ENCODE measurements around the gene NUDT12. TPM values are rescaled to one million over a fixed set of nuclear protein-coding genes. Genes with fewer than 3 reads are reported as not detected.
A peak's percentile ranks its signal among the peaks of the same experiment; 100 is the strongest.

The NUDT12 gene
- total RNA-seq, 2 donors from 2014 or later = 15.3 to 24.5 TPM

DNA sequence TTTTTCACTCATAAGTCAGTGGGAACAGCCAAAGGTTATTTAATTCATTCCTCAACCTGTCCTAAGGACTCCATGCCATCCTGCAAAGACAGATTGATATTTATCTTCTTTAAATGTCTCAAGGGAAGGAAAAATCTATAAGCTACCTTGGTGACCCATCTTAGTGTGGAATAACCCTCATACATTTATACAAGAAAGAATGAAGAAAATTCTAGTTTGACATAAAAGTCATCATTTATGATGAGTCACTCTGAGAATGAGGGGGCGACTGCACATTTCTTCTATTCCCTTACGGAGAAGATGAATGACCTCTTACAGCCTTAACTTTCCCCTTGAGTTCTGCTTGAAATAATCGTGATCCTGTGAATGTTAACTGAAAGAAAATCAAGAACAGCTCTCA is 26.8 kb upstream of the NUDT12 start:
- TF ChIP-seq, protein P1, sequence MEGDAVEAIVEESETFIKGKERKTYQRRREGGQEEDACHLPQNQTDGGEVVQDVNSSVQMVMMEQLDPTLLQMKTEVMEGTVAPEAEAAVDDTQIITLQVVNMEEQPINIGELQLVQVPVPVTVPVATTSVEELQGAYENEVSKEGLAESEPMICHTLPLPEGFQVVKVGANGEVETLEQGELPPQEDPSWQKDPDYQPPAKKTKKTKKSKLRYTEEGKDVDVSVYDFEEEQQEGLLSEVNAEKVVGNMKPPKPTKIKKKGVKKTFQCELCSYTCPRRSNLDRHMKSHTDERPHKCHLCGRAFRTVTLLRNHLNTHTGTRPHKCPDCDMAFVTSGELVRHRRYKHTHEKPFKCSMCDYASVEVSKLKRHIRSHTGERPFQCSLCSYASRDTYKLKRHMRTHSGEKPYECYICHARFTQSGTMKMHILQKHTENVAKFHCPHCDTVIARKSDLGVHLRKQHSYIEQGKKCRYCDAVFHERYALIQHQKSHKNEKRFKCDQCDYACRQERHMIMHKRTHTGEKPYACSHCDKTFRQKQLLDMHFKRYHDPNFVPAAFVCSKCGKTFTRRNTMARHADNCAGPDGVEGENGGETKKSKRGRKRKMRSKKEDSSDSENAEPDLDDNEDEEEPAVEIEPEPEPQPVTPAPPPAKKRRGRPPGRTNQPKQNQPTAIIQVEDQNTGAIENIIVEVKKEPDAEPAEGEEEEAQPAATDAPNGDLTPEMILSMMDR (conservative IDR thresholded peaks at IDR 0.05) = no peak
- H3K27ac Mint-ChIP-seq = no peak overlapping the region
- Histone ChIP-seq H3K4me3 (ENCODE audit: low read length) (no peak overlapping the region), H3K9ac (ENCODE audit: extremely low read depth, low read length, poor library complexity, severe bottlenecking) (no peak overlapping the region), H3K27ac (ENCODE audit: low read depth, low read length) (no peak overlapping the region), H3K4me1 (ENCODE audit: control insufficient read depth, insufficient read depth, low read length) (no peaks in the 10 kb centered on the region), H3K9me3 (ENCODE audit: control insufficient read depth, low read length) (no peaks in the 10 kb centered on the region), H3K36me3 (ENCODE audit: control insufficient read depth, insufficient read depth, low read length) (no peaks in the 10 kb centered on the region), H3K27me3 (ENCODE audit: control insufficient read depth, insufficient read depth, low read length, poor library complexity, severe bottlenecking) (no peaks in the 10 kb centered on the region)
- 94% methylated on average over 3 of the region's 3 CpGs; no CpG with 5 or more reads in 1 of the 2 experiments for WGBS, 2 experiments (ENCODE audit: insufficient coverage in 1 of 2, insufficient read length in 1 of 2)
- H3K27me3 Mint-ChIP-seq (ENCODE audit: insufficient read depth) = no peaks in the 10 kb centered on the region
- no peak for DNase-seq
- no peaks in the 10 kb centered on the region for H3K36me3 Mint-ChIP-seq (ENCODE audit: low read depth)
- H3K4me1 Mint-ChIP-seq = no peaks in the 10 kb centered on the region
- H3K9me3 Mint-ChIP-seq = no peaks in the 10 kb centered on the region
- H3K4me3 Mint-ChIP-seq = no peak overlapping the region

DNA sequence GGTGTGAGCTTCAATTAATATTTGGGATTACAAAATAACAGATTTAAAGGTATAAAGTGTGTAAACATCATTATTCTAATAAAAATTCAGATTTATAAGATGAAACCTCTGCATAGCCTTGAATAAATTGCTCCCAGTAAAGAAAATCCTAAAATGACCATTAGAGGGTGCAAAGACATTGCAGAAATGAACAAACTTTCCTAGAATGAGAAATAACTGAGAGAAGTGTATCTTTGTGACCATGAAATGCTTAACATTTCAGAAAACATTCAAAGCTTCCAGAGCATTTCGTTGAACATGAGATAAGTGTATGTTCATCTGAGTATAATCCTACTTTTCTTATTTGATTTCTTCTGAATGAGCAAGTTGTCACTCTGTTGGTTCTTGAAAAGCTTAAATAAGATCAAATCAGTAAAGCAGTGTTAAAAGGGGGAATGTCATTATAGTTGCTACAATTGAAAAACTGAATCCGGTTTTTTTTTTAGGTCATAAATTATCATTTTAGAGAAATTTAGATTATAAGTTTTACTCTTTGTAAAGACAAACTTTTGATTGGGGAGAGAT is 24.7 kb upstream of the NUDT12 start:
- 80% methylated on average over 2 of the region's 2 CpGs; no CpG with 5 or more reads in 1 of the 2 experiments for WGBS, 2 experiments (ENCODE audit: insufficient coverage in 1 of 2, insufficient read length in 1 of 2)
- H3K9me3 ChIP-seq (ENCODE audit: control insufficient read depth, low read length) = no peaks in the 10 kb centered on the region
- no peaks in the 10 kb centered on the region for H3K36me3 ChIP-seq (ENCODE audit: control insufficient read depth, insufficient read depth, low read length)
- H3K9ac ChIP-seq (ENCODE audit: extremely low read depth, low read length, poor library complexity, severe bottlenecking) = no peak overlapping the region
- H3K4me3 ChIP-seq (ENCODE audit: low read length) = no peak overlapping the region
- Mint-ChIP-seq H3K4me1 (peaks cover 4% of the 10 kb centered on the region), H3K4me3 (no peak overlapping the region), H3K27me3 (ENCODE audit: insufficient read depth) (no peaks in the 10 kb centered on the region), H3K27ac (no peak overlapping the region), H3K9me3 (no peaks in the 10 kb centered on the region), H3K36me3 (ENCODE audit: low read depth) (no peaks in the 10 kb centered on the region)
- H3K27ac ChIP-seq (ENCODE audit: low read depth, low read length) = no peak overlapping the region
- no peaks in the 10 kb centered on the region for H3K27me3 ChIP-seq (ENCODE audit: control insufficient read depth, insufficient read depth, low read length, poor library complexity, severe bottlenecking)
- H3K4me1 ChIP-seq (ENCODE audit: control insufficient read depth, insufficient read depth, low read length) = no peaks in the 10 kb centered on the region
- no peak for DNase-seq
- TF ChIP-seq, protein P1 (conservative IDR thresholded peaks at IDR 0.05) = peak; percentile 73

DNA sequence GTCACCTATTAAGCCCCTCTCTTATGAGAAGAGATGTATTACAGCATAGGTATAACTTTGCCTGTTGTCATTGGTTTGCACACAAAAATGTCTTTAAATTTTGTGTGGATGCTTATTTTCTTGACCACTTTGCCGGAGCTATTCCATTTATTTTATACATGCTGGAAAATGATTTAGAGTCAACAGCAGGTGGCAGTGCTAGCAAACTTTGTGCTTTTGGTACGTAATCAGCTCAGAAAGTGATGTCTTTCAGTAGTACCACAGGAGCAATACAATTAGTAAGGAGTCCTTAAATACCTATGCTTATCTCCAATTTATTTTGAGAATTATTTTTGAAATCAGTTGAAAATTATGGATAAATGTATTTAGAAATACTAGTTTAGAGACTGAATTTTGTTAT is 19.8 kb upstream of the NUDT12 start:
- Mint-ChIP-seq H3K9me3 (no peaks in the 10 kb centered on the region), H3K4me3 (no peak overlapping the region), H3K36me3 (ENCODE audit: low read depth) (no peaks in the 10 kb centered on the region), H3K4me1 (peaks cover 4% of the 10 kb centered on the region), H3K27me3 (ENCODE audit: insufficient read depth) (no peaks in the 10 kb centered on the region), H3K27ac (no peak overlapping the region)
- Histone ChIP-seq H3K9ac (ENCODE audit: extremely low read depth, low read length, poor library complexity, severe bottlenecking) (no peak overlapping the region), H3K27ac (ENCODE audit: low read depth, low read length) (no peak overlapping the region), H3K9me3 (ENCODE audit: control insufficient read depth, low read length) (no peaks in the 10 kb centered on the region), H3K36me3 (ENCODE audit: control insufficient read depth, insufficient read depth, low read length) (no peaks in the 10 kb centered on the region), H3K4me3 (ENCODE audit: low read length) (no peak overlapping the region), H3K27me3 (ENCODE audit: control insufficient read depth, insufficient read depth, low read length, poor library complexity, severe bottlenecking) (no peaks in the 10 kb centered on the region), H3K4me1 (ENCODE audit: control insufficient read depth, insufficient read depth, low read length) (no peaks in the 10 kb centered on the region)
- WGBS, 2 experiments (ENCODE audit: insufficient coverage in 1 of 2, insufficient read length in 1 of 2) = 60% methylated on average over 2 of the region's 2 CpGs; no CpG with 5 or more reads in 1 of the 2 experiments
- DNase-seq = peak; percentile 53
- TF ChIP-seq, protein P1 (conservative IDR thresholded peaks at IDR 0.05) = peak; percentile 83

Measured in endodermal cell (in vitro differentiated cells).